Keratinocyte (primary cell): ENCODE data around the gene MED16.

ENCODE experiments used
- CTCF ChIP-seq, 3 experiments: IDR thresholded peaks in 1 of 3; conservative IDR thresholded peaks in 1 of 3; optimal IDR thresholded peaks in 1 of 3; 2 replicates in 2 of 3; 3 replicates in 1 of 3; pipeline versions ENCODE3 to v1.5.1; 2011; ENCODE audit warnings: low read length in 3 of 3, mild to moderate bottlenecking in 3 of 3, moderate library complexity in 2 of 3, control low read depth in 1 of 3, inconsistent platforms in 1 of 3; ENCODE audit not compliant: insufficient read depth in 2 of 3; ENCODE audit errors: extremely low read depth in 1 of 3
- EZH2 ChIP-seq: IDR thresholded peaks from one replicate; pipeline ENCODE4 v1.6.1; 2012; ENCODE audit warnings: inconsistent platforms, mild to moderate bottlenecking, low read length, moderate library complexity

- TF ChIP-seq CTCF (optimal IDR thresholded peaks at IDR 0.05 in 1 of 3, IDR thresholded peaks at IDR 0.05 in 1 of 3, conservative IDR thresholded peaks at IDR 0.05 in 1 of 3; ENCODE audit: extremely low read depth in 1 of 3, insufficient read depth in 2 of 3, low read length in 3 of 3) (no peak), EZH2 (no peak)
Observed at GRCh38 chr19:888581-889385, 4.2 kb downstream of the MED16 start.
